Mesenchymal stem cell (in vitro differentiated cells and primary cell): ENCODE data around the gene FOXP1.
A peak's percentile ranks its signal among the peaks of the same experiment; 100 is the strongest.

Experiments used
- DNase-seq: peaks from one replicate; pipeline ENCODE4 v3.0.0-alpha.2; 2013
- H2AFZ ChIP-seq: one replicate; pipeline ENCODE4 v1.6.1; 2013; ENCODE audit warnings: low read depth, mild to moderate bottlenecking, control low read depth, inconsistent platforms, low read length, moderate library complexity
- H2AK5ac ChIP-seq: 2 replicates; pipeline ENCODE4 v1.6.1; 2013; ENCODE audit warnings: low read length, moderate library complexity, mild to moderate bottlenecking, inconsistent platforms; ENCODE audit not compliant: severe bottlenecking
- H2BK120ac ChIP-seq: one replicate; pipeline ENCODE4 v1.6.1; 2013; ENCODE audit warnings: low read depth, mild to moderate bottlenecking, inconsistent platforms, low read length, moderate library complexity
- H2BK12ac ChIP-seq, 2 experiments: one replicate each; pipeline ENCODE4 v1.6.1; 2013; ENCODE audit warnings: inconsistent platforms in 2 of 2, low read length in 2 of 2, mild to moderate bottlenecking in 2 of 2, moderate library complexity in 2 of 2, control low read depth in 1 of 2
- H2BK15ac ChIP-seq: one replicate; pipeline ENCODE4 v1.6.1; 2013; ENCODE audit warnings: mild to moderate bottlenecking, low read depth, inconsistent platforms; ENCODE audit not compliant: poor library complexity, severe bottlenecking
- H2BK5ac ChIP-seq: 2 replicates; pipeline ENCODE4 v1.6.1; 2013; ENCODE audit warnings: low read depth, mild to moderate bottlenecking, low read length, control low read depth, inconsistent platforms; ENCODE audit not compliant: poor library complexity, severe bottlenecking
- H3K14ac ChIP-seq, 2 experiments: one replicate each; pipeline ENCODE4 v1.6.1; 2013; ENCODE audit warnings: inconsistent platforms in 2 of 2, low read length in 2 of 2, control low read depth in 1 of 2, mild to moderate bottlenecking in 1 of 2, moderate library complexity in 1 of 2
- H3K18ac ChIP-seq, 2 experiments: one replicate each; pipeline ENCODE4 v1.6.1; 2013; ENCODE audit warnings: inconsistent platforms in 2 of 2, low read length in 2 of 2, control low read depth in 1 of 2, low read depth in 1 of 2, mild to moderate bottlenecking in 1 of 2
- H3K23ac ChIP-seq, 2 experiments: one replicate each; pipeline ENCODE4 v1.6.1; 2013; ENCODE audit warnings: inconsistent platforms in 2 of 2, low read length in 2 of 2, mild to moderate bottlenecking in 2 of 2, moderate library complexity in 2 of 2, control low read depth in 1 of 2
- H3K27ac ChIP-seq: 2 replicates; pipeline ENCODE4 v1.5.1; 2013; ENCODE audit warnings: mild to moderate bottlenecking, moderate library complexity, low read length, control low read depth, inconsistent platforms; ENCODE audit not compliant: poor library complexity, severe bottlenecking
- H3K27me3 ChIP-seq, 2 experiments: 2 replicates each; pipeline versions ENCODE4 v1.6.1 to v1.7.0; 2013; ENCODE audit warnings: low read length in 2 of 2, mild to moderate bottlenecking in 2 of 2, moderate library complexity in 2 of 2, control low read depth in 1 of 2, inconsistent platforms in 1 of 2; ENCODE audit not compliant: control insufficient read depth in 1 of 2, insufficient read depth in 1 of 2
- H3K36me3 ChIP-seq, 2 experiments: 2 replicates each; pipeline versions ENCODE4 v1.6.1 to v1.7.0; 2013; ENCODE audit warnings: low read length in 2 of 2, control low read depth in 1 of 2, inconsistent platforms in 1 of 2, low read depth in 1 of 2, mild to moderate bottlenecking in 1 of 2; ENCODE audit not compliant: insufficient read depth in 2 of 2, control insufficient read depth in 1 of 2
- H3K4ac ChIP-seq, 2 experiments: one replicate each; pipeline ENCODE4 v1.6.1; 2013; ENCODE audit warnings: inconsistent platforms in 2 of 2, low read length in 2 of 2, mild to moderate bottlenecking in 2 of 2, moderate library complexity in 2 of 2, control low read depth in 1 of 2, low read depth in 1 of 2
- H3K4me1 ChIP-seq: 2 replicates; pipeline ENCODE4 v1.6.1; 2013; ENCODE audit warnings: low read depth, low read length, control low read depth; ENCODE audit not compliant: control insufficient read depth, insufficient read depth
- H3K4me2 ChIP-seq: 2 replicates; pipeline ENCODE4 v1.6.1; 2013; ENCODE audit warnings: low read length, mild to moderate bottlenecking, inconsistent platforms; ENCODE audit not compliant: poor library complexity, severe bottlenecking
- H3K4me3 ChIP-seq, 2 experiments: 2 replicates each; pipeline versions ENCODE4 v1.5.1 to v1.7.0; 2013; ENCODE audit warnings: low read length in 2 of 2, mild to moderate bottlenecking in 2 of 2, control low read depth in 1 of 2, low read depth in 1 of 2; ENCODE audit not compliant: insufficient read depth in 1 of 2
- H3K79me1 ChIP-seq: replicated peaks from 2 replicates; pipeline ENCODE4 v1.6.1; 2013; ENCODE audit warnings: mild to moderate bottlenecking, control low read depth, low read length, inconsistent platforms; ENCODE audit not compliant: poor library complexity, severe bottlenecking
- H3K9ac ChIP-seq: 2 replicates; pipeline ENCODE4 v1.7.0; 2013; ENCODE audit warnings: mild to moderate bottlenecking, low read length, moderate library complexity
- H3K9me3 ChIP-seq: 2 replicates; pipeline ENCODE4 v1.7.0; 2013; ENCODE audit warnings: mild to moderate bottlenecking, low read length; ENCODE audit not compliant: control insufficient read depth
- H4K8ac ChIP-seq: one replicate; pipeline ENCODE4 v1.6.1; 2013; ENCODE audit warnings: inconsistent platforms, mild to moderate bottlenecking, low read length, moderate library complexity
- H4K91ac ChIP-seq: one replicate; pipeline ENCODE4 v1.6.1; 2013; ENCODE audit warnings: mild to moderate bottlenecking, low read length, inconsistent platforms
- WGBS: methylation state at CpG from one replicate; pipeline ENCODE4 v1.1.7; 2013; ENCODE audit warnings: mixed read lengths; 5-methylcytosine and 5-hydroxymethylcytosine counted together

The FOXP1 gene

DNA sequence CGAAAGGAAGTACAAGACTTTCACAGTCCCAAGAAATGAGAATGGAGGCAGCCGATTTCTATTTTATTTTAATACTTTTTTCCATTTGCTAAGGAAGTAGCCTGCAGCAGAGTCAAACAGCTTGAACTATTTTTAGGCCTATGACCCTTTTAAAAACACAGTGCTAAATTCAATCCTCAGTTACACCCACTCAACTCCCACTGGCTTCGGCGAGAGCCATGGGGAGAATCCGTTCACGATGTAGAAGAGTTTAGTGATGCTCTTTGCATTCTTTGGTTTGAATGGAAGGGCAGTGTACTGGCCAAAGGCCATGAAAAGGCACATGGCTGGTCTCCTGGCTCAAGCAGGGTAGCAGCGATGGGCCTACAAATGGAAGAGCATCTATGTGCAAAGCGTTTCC lies 343.5 kb downstream of the FOXP1 start:
- peaks cover 34% of the 10 kb centered on the region for H3K79me1 ChIP-seq
- H3K4ac ChIP-seq, result no peak overlapping the region
- no peak overlapping the region for H2BK15ac ChIP-seq
- no peak overlapping the region for H3K27ac ChIP-seq
- no peaks in the 10 kb centered on the region for H3K9me3 ChIP-seq
- H3K18ac ChIP-seq, result peak overlapping the region in 1 of 2 experiments; percentile 19
- 92% methylated on average over 7 of the region's 8 CpGs for WGBS
- no peak overlapping the region for H2AK5ac ChIP-seq
- H3K4me1 ChIP-seq, result peaks cover 2% of the 10 kb centered on the region
- no peak overlapping the region for H3K4me3 ChIP-seq
- H4K91ac ChIP-seq, result no peak overlapping the region
- no peak for DNase-seq
- H2BK5ac ChIP-seq, result no peak overlapping the region
- no peak overlapping the region for H3K4me2 ChIP-seq
- H2BK120ac ChIP-seq, result no peak overlapping the region
- H3K23ac ChIP-seq, result no peak overlapping the region
- H2AFZ ChIP-seq, result no peak overlapping the region
- H3K14ac ChIP-seq, result no peak overlapping the region
- no peak overlapping the region for H4K8ac ChIP-seq
- no peak overlapping the region for H3K9ac ChIP-seq
- no peaks in the 10 kb centered on the region for H3K36me3 ChIP-seq
- no peak overlapping the region for H2BK12ac ChIP-seq
- H3K27me3 ChIP-seq, result no peaks in the 10 kb centered on the region

GRCh38 chr3:71238355-71238757 lies 345.2 kb downstream of the FOXP1 start:
- H2BK15ac ChIP-seq, result no peak overlapping the region
- H4K8ac ChIP-seq, result no peak overlapping the region
- no peak for DNase-seq
- no peak overlapping the region for H3K9ac ChIP-seq
- peaks cover 41% of the 10 kb centered on the region for H3K79me1 ChIP-seq
- H3K9me3 ChIP-seq, result no peaks in the 10 kb centered on the region
- H2BK5ac ChIP-seq, result no peak overlapping the region
- H3K4me2 ChIP-seq, result no peak overlapping the region
- H2BK120ac ChIP-seq, result no peak overlapping the region
- no peak overlapping the region for H4K91ac ChIP-seq
- H3K14ac ChIP-seq, result no peak overlapping the region
- no peak overlapping the region for H2AK5ac ChIP-seq
- no peak overlapping the region for H3K4me3 ChIP-seq
- no peak overlapping the region for H3K23ac ChIP-seq
- H3K27ac ChIP-seq, result no peak overlapping the region
- over 99% methylated on average over 4 of the region's 4 CpGs for WGBS
- H2BK12ac ChIP-seq, result no peak overlapping the region
- H3K36me3 ChIP-seq, result no peaks in the 10 kb centered on the region
- H3K18ac ChIP-seq, result no peak overlapping the region
- no peak overlapping the region for H3K4ac ChIP-seq
- no peak overlapping the region for H2AFZ ChIP-seq
- H3K4me1 ChIP-seq, result no peaks in the 10 kb centered on the region
- H3K27me3 ChIP-seq, result no peaks in the 10 kb centered on the region

DNA sequence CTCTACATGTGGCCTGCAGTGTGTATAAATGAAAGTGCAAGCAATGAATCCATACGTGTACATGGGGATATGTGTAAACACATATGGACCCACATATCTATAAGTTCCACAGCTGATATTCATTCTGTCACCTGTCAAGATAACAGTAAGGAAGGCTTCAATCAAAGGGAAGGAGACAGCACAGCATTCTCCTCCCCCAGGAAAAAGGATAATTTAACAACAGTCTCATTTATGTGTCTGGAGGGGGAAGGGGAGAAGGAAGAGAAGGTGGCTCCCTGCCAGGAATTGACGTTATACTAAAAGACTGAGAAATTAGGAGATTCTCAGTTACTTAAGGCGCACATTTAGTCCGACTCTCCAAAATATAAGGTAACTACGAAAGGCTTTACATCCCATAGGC lies 345.9 kb downstream of the FOXP1 start:
- no peak overlapping the region for H3K4ac ChIP-seq
- H3K79me1 ChIP-seq, result peaks cover 43% of the 10 kb centered on the region
- H4K8ac ChIP-seq, result no peak overlapping the region
- H2AFZ ChIP-seq, result no peak overlapping the region
- no peaks in the 10 kb centered on the region for H3K27me3 ChIP-seq
- no peaks in the 10 kb centered on the region for H3K36me3 ChIP-seq
- H2BK5ac ChIP-seq, result no peak overlapping the region
- DNase-seq, result no peak
- no peak overlapping the region for H2BK120ac ChIP-seq
- no peak overlapping the region for H3K14ac ChIP-seq
- H2AK5ac ChIP-seq, result no peak overlapping the region
- H3K4me1 ChIP-seq, result no peaks in the 10 kb centered on the region
- H3K9me3 ChIP-seq, result no peaks in the 10 kb centered on the region
- no peak overlapping the region for H4K91ac ChIP-seq
- H3K27ac ChIP-seq, result no peak overlapping the region
- no peak overlapping the region for H2BK15ac ChIP-seq
- H3K4me2 ChIP-seq, result no peak overlapping the region
- H3K18ac ChIP-seq, result no peak overlapping the region
- no peak overlapping the region for H3K23ac ChIP-seq
- no peak overlapping the region for H2BK12ac ChIP-seq
- H3K4me3 ChIP-seq, result no peak overlapping the region
- no peak overlapping the region for H3K9ac ChIP-seq
- 89% methylated on average over 1 of the region's 5 CpGs for WGBS

GRCh38 chr3:71235846-71236245 lies 347.7 kb downstream of the FOXP1 start:
- 100% methylated on average over 1 of the region's 3 CpGs for WGBS
- peaks cover 46% of the 10 kb centered on the region for H3K79me1 ChIP-seq

More at GRCh38 chr3:71235846-71236245, 347.7 kb downstream of the FOXP1 start:
- no peak overlapping the region for H2BK5ac ChIP-seq
- H2BK12ac ChIP-seq, result no peak overlapping the region
- no peak overlapping the region for H3K27ac ChIP-seq
- H2AFZ ChIP-seq, result no peak overlapping the region
- DNase-seq, result no peak
- H2BK120ac ChIP-seq, result no peak overlapping the region
- no peaks in the 10 kb centered on the region for H3K36me3 ChIP-seq
- no peak overlapping the region for H3K4ac ChIP-seq
- H3K23ac ChIP-seq, result no peak overlapping the region
- no peaks in the 10 kb centered on the region for H3K9me3 ChIP-seq
- no peak overlapping the region for H3K9ac ChIP-seq
- no peaks in the 10 kb centered on the region for H3K4me1 ChIP-seq
- no peak overlapping the region for H3K14ac ChIP-seq
- H3K4me3 ChIP-seq, result no peak overlapping the region
- no peak overlapping the region for H3K18ac ChIP-seq
- H4K8ac ChIP-seq, result no peak overlapping the region
- H4K91ac ChIP-seq, result no peak overlapping the region
- H2BK15ac ChIP-seq, result no peak overlapping the region
- no peaks in the 10 kb centered on the region for H3K27me3 ChIP-seq
- H2AK5ac ChIP-seq, result no peak overlapping the region
- H3K4me2 ChIP-seq, result no peak overlapping the region
